Erythroblast (primary cell): ENCODE results near the gene MSL1.

Experiments
- DNase-seq, 2 experiments: peaks; one replicate each; lab custom pipeline; 2025; lab: John Stamatoyannopoulos, UW
- GATA1 ChIP-seq: IDR thresholded peaks from 2 replicates; pipeline ENCODE4 v1.6.1; 2011; ENCODE audit warnings: low read depth, mild to moderate bottlenecking, control low read depth, low read length, moderate library complexity
- POLR2A ChIP-seq: IDR thresholded peaks from 2 replicates; pipeline ENCODE4 v1.6.1; 2011; ENCODE audit warnings: mild to moderate bottlenecking, low read length

MSL1 gene

GRCh38 chr17:40087049-40087794 is 34.5 kb upstream of the MSL1 start:
- no peak for DNase-seq

GRCh38 chr17:40087903-40088718 is 33.7 kb upstream of the MSL1 start:
- no peak for DNase-seq
- TF ChIP-seq POLR2A (no peak), GATA1 (no peak)

More at GRCh38 chr17:40087049-40087794, 34.5 kb upstream of the MSL1 start:
- TF ChIP-seq POLR2A (no peak), GATA1 (no peak)

DNA sequence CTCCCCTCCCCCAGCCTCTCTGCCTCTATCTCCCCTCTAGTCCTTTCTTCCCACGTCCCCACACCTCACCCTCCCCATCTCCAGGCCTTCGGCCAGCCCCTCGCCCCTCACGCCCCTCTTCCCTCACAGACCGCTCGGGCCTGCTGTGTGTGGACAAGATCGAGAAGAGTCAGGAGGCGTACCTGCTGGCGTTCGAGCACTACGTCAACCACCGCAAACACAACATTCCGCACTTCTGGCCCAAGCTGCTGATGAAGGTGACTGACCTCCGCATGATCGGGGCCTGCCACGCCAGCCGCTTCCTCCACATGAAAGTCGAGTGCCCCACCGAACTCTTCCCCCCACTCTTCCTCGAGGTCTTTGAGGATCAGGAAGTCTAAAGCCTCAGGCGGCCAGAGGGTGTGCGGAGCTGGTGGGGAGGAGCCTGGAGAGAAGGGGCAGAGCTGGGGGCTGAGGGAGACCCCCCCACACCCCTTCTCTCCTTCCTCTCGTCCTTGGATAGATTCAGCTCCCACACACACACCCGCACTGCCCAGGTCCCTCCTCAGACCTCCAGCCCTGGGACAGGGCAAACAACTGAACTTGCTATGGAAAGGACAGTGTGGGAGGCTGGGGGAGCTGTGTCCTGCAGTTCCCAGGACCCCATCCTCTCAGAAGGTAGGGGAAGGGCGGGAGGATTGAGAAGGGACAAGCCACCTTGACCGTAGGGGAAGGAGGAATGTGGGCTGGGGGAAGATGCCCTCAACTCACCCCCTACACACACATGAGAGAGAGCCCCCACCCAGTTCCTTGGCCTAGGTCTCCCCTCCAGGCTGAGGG is 32.5 kb upstream of the MSL1 start:
- DNase-seq = no peak
- no peak for TF ChIP-seq GATA1
- no peak for TF ChIP-seq POLR2A

GRCh38 chr17:40090237-40091119 is 31.3 kb upstream of the MSL1 start:
- DNase-seq = no peak
- TF ChIP-seq GATA1 (no peak), POLR2A (no peak)

DNA sequence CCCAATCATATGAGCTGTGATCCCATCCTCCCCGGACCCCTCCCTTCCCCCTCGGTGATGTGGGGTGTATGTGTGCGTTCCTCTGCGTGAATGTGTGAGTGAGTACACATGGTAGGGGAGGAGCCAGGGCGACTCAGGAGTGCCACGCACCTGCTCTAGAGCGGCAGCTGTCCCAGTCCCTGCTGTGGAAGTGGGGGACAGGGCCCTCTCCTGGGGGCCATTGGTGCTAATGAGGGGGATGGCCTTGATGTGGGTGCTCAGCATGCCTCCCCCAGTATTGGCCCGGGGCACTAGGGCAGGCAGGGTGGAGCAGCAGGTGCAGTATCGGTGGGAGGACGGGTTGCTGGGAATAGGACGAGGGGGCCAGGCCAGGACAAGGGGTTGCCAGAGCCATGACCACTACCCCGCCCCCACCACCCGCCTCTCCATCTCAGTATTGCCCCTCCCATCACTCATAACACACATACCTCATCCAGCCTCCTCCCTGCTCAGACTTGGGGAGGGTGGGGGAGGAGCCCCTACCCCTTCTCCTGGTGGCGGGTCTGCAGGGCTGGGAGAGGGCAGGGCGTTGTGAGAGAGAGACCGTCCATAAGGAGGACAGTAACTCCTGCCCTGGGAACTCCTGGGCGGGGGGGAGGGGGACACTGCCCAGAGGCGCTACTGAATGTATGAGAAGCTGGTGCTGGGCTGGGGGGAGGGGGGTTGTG is 29.9 kb upstream of the MSL1 start:
- TF ChIP-seq POLR2A = no peak
- no peak for TF ChIP-seq GATA1
- no peak for DNase-seq

DNA sequence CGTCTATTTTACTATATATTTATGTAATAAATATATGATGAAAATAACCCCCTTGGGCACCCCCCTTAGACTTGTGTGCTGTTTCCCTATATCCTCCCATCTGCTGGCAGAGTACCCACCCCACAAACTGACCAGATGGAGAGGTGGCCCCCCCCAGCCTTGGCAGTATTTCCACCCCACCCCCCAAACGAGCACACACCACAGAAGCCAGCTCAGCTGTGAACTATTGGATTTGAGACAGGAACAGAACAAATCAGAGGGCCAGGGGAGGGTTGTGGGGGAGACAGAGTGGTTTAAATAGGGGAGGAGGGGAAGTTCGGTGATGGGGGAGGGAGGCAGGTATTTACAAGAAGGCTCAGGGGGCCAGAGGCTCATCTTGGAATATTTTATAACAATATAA is 29.2 kb upstream of the MSL1 start:
- TF ChIP-seq POLR2A (no peak), GATA1 (no peak)
- no peak for DNase-seq

DNA sequence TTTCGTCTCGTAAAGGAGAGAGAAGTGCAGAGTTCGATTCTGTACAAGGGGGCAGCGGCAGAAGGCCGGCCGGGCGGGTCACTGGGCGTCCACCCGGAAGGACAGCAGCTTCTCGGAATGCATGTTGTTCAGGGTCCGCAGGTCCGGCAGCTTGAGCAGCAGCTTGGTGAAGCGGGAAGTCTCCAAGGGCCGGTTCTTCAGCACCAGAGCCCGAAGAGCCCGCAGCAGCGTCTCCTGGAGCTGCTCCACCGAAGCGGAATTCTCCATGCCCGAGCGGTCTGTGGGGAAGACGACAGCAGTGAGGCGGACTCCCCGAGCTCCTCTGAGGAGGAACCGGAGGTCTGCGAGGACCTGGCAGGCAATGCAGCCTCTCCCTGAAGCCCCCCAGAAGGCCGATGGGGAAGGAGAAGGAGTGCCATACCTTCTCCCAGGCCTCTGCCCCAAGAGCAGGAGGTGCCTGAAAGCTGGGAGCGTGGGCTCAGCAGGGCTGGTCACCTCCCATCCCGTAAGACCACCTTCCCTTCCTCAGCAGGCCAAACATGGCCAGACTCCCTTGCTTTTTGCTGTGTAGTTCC is 28.7 kb upstream of the MSL1 start:
- DNase-seq = no peak
- TF ChIP-seq POLR2A (no peak), GATA1 (no peak)

DNA sequence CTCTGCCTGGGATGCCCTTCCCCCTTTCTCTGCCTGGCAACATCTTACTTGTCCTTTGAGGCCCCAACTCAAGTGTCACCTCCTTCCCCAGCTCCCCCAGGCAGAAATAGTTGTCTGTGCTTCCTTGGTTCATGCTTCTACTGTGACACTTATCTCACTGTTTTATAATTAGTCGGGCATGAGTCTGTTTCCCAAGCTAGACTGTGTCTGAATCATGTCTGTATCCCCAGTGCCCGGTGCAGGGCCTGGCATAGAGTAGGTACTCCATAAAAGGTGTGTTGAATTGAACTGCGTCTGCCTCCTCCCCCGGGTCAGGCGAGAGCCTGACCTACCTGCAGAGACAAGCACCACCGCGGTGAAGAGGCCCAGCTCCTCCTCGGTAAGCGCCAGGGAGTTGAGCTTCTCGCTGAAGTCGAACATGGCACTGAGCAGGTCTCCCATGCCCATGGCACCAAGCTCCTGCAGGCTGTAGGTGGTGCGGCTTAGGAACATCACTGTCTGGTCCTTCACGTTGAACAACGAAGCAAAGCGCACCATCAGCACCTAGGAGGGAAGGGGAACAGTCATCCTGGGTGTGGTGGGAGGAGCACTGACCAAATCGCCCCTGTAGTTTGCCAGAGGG is 28.1 kb upstream of the MSL1 start:
- no peak for TF ChIP-seq GATA1
- no peak for TF ChIP-seq POLR2A

DNA sequence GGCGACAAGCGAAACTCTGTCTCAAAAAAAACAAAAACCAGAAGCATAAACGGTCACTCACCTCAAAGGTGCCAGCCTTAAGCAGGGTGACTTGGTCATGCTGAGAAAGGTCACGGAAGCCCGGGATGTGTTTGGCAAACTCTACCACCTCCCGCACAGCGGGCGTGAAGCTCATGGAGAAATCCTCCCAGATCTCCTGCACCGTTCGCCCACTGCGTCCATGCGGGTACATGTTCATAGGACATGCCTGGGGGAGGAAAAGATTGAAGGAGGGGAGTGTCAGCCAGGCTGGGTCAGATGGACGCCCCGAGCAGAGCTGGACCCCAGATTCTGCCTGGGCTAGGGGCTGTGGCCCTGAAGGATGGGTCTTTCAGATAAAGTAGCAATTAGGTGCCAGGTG is 26.9 kb upstream of the MSL1 start:
- DNase-seq = no peak

More for the DNA sequence above, 28.1 kb upstream of the MSL1 start:
- DNase-seq = no peak

GRCh38 chr17:40095351-40095943 is 26.3 kb upstream of the MSL1 start:
- DNase-seq = no peak
- TF ChIP-seq POLR2A (no peak), GATA1 (no peak)

More for the DNA sequence above, 26.9 kb upstream of the MSL1 start:
- no peak for TF ChIP-seq GATA1
- TF ChIP-seq POLR2A = no peak
